ENCODE measurements around the gene GAST.
A peak's percentile ranks its signal among the peaks of the same experiment; 100 is the strongest.
"Not testable (repeated sequence)": the region's sequence is repeated elsewhere in the genome, so short reads cannot be mapped to it uniquely, and the experiment has no call there.

GAST gene

GRCh38 chr17:41684035-41684434 lies 28.1 kb upstream of the GAST start:
- no peak overlapping the region for H3K4me3 ChIP-seq (ENCODE audit: low read depth, low read length)
- TF ChIP-seq, protein P1, sequence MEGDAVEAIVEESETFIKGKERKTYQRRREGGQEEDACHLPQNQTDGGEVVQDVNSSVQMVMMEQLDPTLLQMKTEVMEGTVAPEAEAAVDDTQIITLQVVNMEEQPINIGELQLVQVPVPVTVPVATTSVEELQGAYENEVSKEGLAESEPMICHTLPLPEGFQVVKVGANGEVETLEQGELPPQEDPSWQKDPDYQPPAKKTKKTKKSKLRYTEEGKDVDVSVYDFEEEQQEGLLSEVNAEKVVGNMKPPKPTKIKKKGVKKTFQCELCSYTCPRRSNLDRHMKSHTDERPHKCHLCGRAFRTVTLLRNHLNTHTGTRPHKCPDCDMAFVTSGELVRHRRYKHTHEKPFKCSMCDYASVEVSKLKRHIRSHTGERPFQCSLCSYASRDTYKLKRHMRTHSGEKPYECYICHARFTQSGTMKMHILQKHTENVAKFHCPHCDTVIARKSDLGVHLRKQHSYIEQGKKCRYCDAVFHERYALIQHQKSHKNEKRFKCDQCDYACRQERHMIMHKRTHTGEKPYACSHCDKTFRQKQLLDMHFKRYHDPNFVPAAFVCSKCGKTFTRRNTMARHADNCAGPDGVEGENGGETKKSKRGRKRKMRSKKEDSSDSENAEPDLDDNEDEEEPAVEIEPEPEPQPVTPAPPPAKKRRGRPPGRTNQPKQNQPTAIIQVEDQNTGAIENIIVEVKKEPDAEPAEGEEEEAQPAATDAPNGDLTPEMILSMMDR (IDR thresholded peaks at IDR 0.05; ENCODE audit: low read depth, low read length, missing control alignments) = no peak
- DNase-seq (ENCODE audit: low read depth) = no peak

GRCh38 chr17:41685753-41686152 lies 26.4 kb upstream of the GAST start:
- DNase-seq (ENCODE audit: low read depth); H3K4me3 ChIP-seq (ENCODE audit: low read depth, low read length): not testable (repeated sequence)

- no peak overlapping the region for H3K4me3 ChIP-seq (ENCODE audit: low read depth, low read length)
- no peak for DNase-seq (ENCODE audit: low read depth)
- TF ChIP-seq, protein P1 (IDR thresholded peaks at IDR 0.05; ENCODE audit: low read depth, low read length, missing control alignments) = no peak
Observed at GRCh38 chr17:41686281-41686680, 25.9 kb upstream of the GAST start.

DNA sequence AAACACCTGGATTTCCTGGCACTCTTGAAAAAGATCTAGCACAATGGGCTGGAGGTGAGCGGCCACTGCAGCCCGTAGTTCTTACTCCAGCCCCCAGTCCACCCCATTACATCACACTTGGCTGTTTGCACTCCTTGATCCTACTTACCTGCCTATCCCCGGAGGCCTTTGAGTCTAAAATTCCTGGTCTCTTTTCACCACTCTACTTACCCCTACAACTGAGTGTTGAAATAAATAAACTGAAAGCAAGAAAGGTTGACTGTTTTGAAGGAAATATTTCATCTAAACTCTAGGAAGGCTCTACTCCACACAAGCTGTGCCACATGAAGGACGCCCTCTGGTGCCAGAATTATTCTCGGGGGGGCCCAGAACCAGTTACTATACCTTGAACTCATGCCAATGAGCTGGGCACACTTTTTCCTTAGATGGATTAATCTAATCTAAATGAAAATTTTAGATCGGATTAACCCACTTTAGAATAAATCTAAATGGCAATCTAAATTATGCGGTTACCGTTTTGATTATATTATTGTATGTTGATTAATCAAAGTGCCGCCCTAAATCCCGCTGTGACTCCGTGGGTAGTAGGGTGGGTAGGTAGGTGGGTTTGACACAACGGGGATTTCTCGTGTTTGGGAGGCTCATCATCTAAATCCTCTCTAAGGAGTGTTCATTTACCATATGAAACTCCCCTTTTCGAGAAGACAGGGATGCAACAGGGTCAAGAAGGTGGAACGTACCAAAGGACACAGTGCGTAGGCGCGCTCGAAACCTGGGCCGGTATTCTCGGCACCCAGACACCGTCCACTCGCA lies 24.1 kb upstream of the GAST start:
- TF ChIP-seq, protein P1 (IDR thresholded peaks at IDR 0.05; ENCODE audit: low read depth, low read length, missing control alignments) = peak; percentile 39
- DNase-seq (ENCODE audit: low read depth) = no peak
- H3K4me3 ChIP-seq (ENCODE audit: low read depth, low read length) = peak overlapping the region; percentile 96

DNA sequence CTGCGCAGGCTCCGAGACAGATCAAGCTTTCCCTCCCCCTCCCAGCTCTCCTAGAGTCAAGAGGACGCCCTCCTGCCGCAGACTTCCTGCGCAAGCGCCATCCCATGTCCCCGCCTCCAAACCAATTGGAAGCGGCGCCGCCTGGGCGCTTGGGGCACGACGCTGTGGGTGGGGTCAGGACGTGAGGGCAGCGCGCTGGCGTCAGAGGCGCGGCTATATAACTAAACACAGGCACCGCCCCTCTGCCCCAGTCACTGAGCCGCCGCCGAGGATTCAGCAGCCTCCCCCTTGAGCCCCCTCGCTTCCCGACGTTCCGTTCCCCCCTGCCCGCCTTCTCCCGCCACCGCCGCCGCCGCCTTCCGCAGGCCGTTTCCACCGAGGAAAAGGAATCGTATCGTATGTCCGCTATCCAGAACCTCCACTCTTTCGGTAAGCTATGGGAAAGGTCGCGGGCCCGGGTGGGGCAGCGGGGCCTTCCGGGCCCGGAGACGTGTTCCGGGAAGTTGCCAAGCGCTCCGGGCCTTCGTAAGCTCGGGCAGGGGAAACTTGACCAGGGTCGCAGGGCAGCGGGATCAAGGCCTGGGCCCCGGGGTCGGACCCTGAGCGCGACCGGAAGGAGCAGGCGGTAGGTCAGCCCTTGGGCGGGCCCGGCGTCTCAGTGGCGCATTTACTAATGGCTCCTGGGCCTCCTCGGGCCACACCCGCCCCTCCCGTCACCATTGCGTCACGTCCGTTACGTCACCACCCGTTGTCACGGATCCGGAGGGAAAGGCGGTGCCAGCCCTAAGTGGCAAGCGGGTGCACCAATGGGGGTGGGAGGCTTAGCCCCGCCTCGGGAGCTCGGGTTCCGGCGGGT lies 23.3 kb upstream of the GAST start, which contains the start of gene EIF1:
TSS of gene EIF1 (plus strand) at position 245 of the 856 bp plus-strand sequence. CDS start at position 399, 154 bp downstream.
- TF ChIP-seq, protein P1 (IDR thresholded peaks at IDR 0.05; ENCODE audit: low read depth, low read length, missing control alignments) = no peak
- H3K4me3 ChIP-seq (ENCODE audit: low read depth, low read length) = peak within 1 kb of the TSS; percentile 96
- peak; percentile 99 for DNase-seq (ENCODE audit: low read depth)

DNA sequence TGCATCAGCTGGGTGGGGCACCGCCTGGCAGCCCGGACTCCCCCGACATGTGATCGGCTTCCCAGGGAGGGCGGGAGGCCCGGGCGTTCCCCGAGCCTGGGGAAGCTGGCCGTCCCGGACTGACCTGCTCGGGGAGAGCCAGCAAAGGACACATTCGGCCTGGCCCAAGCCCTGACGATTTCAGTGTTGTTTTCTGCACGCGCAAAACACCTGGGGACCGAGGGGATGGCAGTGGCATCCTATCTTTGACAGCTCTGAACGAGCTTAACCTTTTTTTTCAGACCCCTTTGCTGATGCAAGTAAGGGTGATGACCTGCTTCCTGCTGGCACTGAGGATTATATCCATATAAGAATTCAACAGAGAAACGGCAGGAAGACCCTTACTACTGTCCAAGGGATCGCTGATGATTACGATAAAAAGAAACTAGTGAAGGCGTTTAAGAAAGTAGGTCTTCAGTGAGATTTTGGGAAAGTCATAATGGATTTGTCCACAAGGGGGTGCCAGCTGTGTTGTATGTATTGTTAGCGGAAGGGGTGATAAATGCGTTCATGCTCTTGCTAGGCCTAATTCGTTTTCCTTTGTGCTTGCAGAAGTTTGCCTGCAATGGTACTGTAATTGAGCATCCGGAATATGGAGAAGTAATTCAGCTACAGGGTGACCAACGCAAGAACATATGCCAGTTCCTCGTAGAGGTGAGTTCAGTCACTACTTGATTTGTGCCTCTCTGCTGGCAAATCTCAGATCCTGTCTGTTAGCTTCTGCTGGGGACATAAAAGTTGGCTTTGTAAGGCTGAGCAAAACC lies 22.4 kb upstream of the GAST start:
- peak; percentile 56 for DNase-seq (ENCODE audit: low read depth)
- TF ChIP-seq, protein P1 (IDR thresholded peaks at IDR 0.05; ENCODE audit: low read depth, low read length, missing control alignments) = peak; percentile 75
- H3K4me3 ChIP-seq (ENCODE audit: low read depth, low read length) = peak overlapping the region; percentile 96

All from GM12864 (cell line).